ENCODE results near the gene GLUL.

GLUL gene

GRCh38 chr1:182391362-182392049, at the start of gene GLUL:
TSS of gene GLUL (minus strand) at chr1:182391790. CDS start at chr1:182388737, 3,053 bp downstream.
- peak within 1 kb of the TSS; percentile 81 for H3K4me3 ChIP-seq (ENCODE audit: low read depth, low read length)
- TF ChIP-seq, protein P1, sequence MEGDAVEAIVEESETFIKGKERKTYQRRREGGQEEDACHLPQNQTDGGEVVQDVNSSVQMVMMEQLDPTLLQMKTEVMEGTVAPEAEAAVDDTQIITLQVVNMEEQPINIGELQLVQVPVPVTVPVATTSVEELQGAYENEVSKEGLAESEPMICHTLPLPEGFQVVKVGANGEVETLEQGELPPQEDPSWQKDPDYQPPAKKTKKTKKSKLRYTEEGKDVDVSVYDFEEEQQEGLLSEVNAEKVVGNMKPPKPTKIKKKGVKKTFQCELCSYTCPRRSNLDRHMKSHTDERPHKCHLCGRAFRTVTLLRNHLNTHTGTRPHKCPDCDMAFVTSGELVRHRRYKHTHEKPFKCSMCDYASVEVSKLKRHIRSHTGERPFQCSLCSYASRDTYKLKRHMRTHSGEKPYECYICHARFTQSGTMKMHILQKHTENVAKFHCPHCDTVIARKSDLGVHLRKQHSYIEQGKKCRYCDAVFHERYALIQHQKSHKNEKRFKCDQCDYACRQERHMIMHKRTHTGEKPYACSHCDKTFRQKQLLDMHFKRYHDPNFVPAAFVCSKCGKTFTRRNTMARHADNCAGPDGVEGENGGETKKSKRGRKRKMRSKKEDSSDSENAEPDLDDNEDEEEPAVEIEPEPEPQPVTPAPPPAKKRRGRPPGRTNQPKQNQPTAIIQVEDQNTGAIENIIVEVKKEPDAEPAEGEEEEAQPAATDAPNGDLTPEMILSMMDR (conservative IDR thresholded peaks at IDR 0.05; ENCODE audit: low read depth, low read length): peak; percentile 32
- DNase-seq (ENCODE audit: low read depth): peak; percentile 93

DNA sequence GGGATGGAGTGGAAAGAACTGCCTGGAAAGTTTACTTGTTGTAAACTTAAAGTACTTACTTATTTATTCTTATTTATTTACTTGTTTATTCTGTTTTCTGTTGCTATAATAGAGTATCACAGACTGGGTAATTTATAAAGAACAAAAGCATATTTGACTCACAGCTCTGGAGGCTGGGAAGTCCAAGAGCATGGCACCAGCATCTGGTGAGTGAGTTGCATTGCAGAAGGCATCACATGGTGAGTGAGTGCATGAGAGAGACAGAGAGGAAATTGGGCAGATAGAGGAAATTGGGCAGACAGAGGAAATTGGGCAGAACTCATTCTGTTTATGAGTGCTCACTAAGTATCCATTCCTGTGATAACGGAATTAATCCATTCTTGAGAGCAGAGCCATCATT, 46.7 kb upstream of the GLUL start:
- no peak overlapping the region for H3K4me3 ChIP-seq (ENCODE audit: low read depth, low read length)
- TF ChIP-seq, protein P1 (conservative IDR thresholded peaks at IDR 0.05; ENCODE audit: low read depth, low read length): no peak
- DNase-seq (ENCODE audit: low read depth): no peak

DNA sequence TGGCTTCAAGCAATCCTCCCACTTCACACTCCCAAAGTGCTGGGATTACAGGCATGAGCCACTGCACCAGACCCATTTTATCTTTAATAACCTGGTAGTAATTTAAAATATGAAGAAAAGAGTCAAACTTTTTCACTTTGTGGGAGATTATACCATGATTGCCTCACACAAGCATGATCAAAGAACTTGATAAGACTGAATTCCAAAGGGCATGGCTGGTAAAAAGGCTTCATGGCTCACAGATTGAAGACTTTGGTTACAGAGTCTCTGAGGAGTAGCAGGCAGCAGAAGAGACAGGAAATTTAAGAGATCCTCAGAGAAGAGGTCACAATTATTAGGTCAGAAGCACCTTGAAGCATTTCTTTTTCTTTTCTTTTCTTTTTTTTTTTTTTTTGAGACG, 42.0 kb upstream of the GLUL start:
- no peak for DNase-seq (ENCODE audit: low read depth)
- no peak overlapping the region for H3K4me3 ChIP-seq (ENCODE audit: low read depth, low read length)
- TF ChIP-seq, protein P1 (conservative IDR thresholded peaks at IDR 0.05; ENCODE audit: low read depth, low read length): no peak

DNA sequence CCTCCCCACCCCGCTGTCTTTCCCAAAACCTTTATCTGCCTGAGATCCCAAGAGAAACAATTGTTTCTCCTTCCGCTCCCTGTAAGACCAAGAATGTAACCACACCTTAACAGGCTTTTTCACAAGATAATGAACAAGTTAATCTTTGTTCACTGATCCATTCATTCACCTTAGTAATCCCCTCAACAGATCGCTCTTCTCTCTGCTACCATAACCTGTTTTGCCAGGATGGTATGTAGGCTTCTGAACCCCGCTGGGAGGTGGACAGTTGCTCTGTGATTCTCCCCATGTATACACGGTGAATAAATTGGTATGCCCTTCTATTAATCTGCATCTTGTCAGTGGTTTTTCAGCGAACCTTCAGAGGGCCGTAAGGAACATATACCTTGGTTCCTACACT, 39.7 kb upstream of the GLUL start:
- no peak overlapping the region for H3K4me3 ChIP-seq (ENCODE audit: low read depth, low read length)
- TF ChIP-seq, protein P1 (conservative IDR thresholded peaks at IDR 0.05; ENCODE audit: low read depth, low read length): no peak
- DNase-seq (ENCODE audit: low read depth): no peak

- no peak overlapping the region for H3K4me3 ChIP-seq (ENCODE audit: low read depth, low read length)
- TF ChIP-seq, protein P1 (conservative IDR thresholded peaks at IDR 0.05; ENCODE audit: low read depth, low read length): no peak
- peak; percentile 40 for DNase-seq (ENCODE audit: low read depth)
Measured at GRCh38 chr1:182430263-182431068, 38.9 kb upstream of the GLUL start.

DNA sequence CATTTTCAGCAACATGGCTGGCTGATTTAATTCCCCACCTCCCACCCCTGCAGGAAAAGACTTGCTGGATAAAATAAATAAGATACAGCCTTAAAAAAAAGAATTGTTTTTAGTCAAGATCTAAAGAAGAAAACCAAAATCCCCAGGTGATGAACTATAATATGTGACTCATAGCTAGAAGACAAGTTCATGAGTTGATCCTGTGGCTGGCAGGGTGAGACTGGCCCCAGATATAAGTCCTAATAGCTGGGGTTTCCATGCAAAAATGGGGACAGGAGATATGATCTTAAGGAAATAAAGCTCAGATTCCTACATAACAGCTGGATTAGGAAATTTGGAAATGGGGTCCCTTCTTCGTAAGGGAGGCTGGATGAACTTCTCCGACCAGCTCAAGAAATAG, 36.5 kb upstream of the GLUL start:
- DNase-seq (ENCODE audit: low read depth): no peak
- H3K4me3 ChIP-seq (ENCODE audit: low read depth, low read length): no peak overlapping the region
- TF ChIP-seq, protein P1 (conservative IDR thresholded peaks at IDR 0.05; ENCODE audit: low read depth, low read length): no peak
